ENCODE data around the gene WHAMM. TPM values are rescaled to one million over a fixed set of nuclear protein-coding genes. Genes with fewer than 3 reads are reported as not detected.

The WHAMM gene
- total RNA-seq, 4 donors from 2014 or later = 6.4 to 14.2 (median 8.8) TPM

DNA sequence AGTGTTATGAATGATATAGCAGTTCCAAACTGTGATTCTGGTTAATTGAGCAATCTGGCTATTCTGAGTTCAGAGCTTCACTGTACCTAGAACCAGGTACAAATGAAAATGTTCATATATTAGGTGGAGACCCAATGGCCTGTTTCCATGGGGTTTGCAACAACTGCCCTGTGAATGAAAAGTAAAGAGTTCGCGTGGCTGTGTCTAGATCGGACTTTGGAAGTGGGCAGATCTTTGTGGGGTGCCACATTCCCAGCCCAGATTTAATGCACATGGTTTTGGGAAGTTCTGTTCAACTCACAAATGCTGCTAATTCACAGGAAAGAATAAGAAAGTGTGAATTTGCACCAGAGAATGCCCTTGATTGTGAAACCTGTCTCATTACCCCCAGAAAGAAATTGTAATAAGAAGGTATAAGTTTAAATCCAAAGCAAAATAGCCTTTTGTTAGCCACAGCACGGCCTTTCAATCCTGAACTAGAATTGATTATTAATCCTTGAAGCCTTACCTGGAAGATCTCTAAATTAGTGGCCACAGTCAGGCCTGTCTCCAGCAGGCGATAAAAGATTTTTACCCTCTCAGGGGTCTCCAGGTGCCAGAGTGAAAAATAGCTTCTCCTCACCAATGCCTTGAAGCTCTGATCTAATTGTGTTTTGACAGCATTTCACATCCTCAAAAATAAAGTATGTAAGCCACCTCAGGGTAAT lies 22.6 kb downstream of the WHAMM start:
- Histone ChIP-seq H3K9me3 (no peaks in the 10 kb centered on the region), H3K4me3 (no peak overlapping the region), H3K4me1 (no peaks in the 10 kb centered on the region), H3K27me3 (no peaks in the 10 kb centered on the region), H3K27ac (no peak overlapping the region), H3K36me3 (peaks cover 0 to 92% (median 40%) of the 10 kb centered on the region in 4 donors)
- in situ Hi-C loops (cut with MboI; ENCODE audit: low pct_ligation_motif_present in 1 of 4, low pct_unique_long_range_greater_than_20kb in 1 of 4, low sequenced_read_pairs in 3 of 4) = loop anchor here in 1 of 4 donors (25.0 kb wide), 1 partner anchor 180 kb away; the partner anchor contains the start of gene C15orf40
- 91 to 100% methylated on average over 4 to 5 of the region's 5 CpGs for WGBS, 2 donors (ENCODE audit: low coverage in 1 of 2)
- DNase-seq = no peak
- TF ChIP-seq EP300 (IDR thresholded peaks at IDR 0.05; ENCODE audit: low read depth) (no peak), POLR2AphosphoS5 (IDR thresholded peaks at IDR 0.05) (no peak), POLR2A (IDR thresholded peaks at IDR 0.05) (no peak)
- TF ChIP-seq, protein P1, sequence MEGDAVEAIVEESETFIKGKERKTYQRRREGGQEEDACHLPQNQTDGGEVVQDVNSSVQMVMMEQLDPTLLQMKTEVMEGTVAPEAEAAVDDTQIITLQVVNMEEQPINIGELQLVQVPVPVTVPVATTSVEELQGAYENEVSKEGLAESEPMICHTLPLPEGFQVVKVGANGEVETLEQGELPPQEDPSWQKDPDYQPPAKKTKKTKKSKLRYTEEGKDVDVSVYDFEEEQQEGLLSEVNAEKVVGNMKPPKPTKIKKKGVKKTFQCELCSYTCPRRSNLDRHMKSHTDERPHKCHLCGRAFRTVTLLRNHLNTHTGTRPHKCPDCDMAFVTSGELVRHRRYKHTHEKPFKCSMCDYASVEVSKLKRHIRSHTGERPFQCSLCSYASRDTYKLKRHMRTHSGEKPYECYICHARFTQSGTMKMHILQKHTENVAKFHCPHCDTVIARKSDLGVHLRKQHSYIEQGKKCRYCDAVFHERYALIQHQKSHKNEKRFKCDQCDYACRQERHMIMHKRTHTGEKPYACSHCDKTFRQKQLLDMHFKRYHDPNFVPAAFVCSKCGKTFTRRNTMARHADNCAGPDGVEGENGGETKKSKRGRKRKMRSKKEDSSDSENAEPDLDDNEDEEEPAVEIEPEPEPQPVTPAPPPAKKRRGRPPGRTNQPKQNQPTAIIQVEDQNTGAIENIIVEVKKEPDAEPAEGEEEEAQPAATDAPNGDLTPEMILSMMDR (IDR thresholded peaks at IDR 0.05) = no peak
- intact Hi-C loops (cut with DNase I; ENCODE audit: low total_unique reads) = no loop called here

DNA sequence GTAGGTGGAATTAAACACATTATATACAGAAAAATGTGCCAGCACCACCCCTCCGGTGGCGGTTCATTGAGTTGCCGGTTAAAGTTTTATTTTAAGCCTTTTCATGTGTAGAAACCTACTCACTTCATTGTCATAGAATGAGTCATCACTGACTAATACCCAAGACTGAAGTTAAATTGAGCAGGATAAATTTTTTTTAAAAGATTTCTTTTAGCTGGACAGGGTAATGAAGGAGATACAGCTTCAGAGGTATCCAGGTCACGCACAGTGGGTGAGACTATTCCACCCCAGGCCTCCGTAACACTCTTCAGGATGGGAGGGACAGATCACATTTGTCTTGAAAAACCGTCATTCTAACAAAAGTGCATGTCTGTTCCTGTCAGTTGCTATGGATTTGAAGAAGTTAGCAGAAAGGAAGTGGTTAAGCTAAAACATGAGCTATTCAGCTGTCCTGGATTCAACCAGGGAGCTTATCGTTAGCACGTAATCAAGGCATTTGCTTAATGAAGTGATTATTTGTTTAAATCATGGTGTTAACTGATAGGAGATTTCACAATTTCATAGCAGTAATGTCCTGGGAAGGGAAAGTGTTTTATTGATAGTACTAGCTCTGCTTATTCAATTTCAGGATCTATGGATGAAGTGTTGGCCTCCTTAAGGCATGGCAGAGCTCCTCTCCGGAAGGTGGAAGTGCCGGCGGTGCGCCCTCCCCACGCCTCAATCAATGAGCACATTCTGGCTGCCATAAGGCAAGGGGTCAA lies 23.4 kb downstream of the WHAMM start:
- Histone ChIP-seq H3K36me3 (peaks cover 0 to 90% (median 37%) of the 10 kb centered on the region in 4 donors), H3K4me3 (no peak overlapping the region), H3K27ac (no peak overlapping the region), H3K4me1 (no peaks in the 10 kb centered on the region), H3K27me3 (no peaks in the 10 kb centered on the region), H3K9me3 (no peaks in the 10 kb centered on the region)
- WGBS, 2 donors (ENCODE audit: low coverage in 1 of 2) = 71 to 88% methylated on average over 8 to 13 of the region's 13 CpGs
- TF ChIP-seq EP300 (IDR thresholded peaks at IDR 0.05; ENCODE audit: low read depth) (no peak), POLR2AphosphoS5 (IDR thresholded peaks at IDR 0.05) (no peak), POLR2A (IDR thresholded peaks at IDR 0.05) (no peak)
- TF ChIP-seq, protein P1 (IDR thresholded peaks at IDR 0.05) = no peak
- intact Hi-C loops (cut with DNase I; ENCODE audit: low total_unique reads) = no loop called here
- in situ Hi-C loops (cut with MboI; ENCODE audit: low pct_ligation_motif_present in 1 of 4, low pct_unique_long_range_greater_than_20kb in 1 of 4, low sequenced_read_pairs in 3 of 4) = loop anchor here in 1 of 4 donors (25.0 kb wide), 1 partner anchor 180 kb away; the partner anchor contains the start of gene C15orf40
- DNase-seq = no peak

DNA sequence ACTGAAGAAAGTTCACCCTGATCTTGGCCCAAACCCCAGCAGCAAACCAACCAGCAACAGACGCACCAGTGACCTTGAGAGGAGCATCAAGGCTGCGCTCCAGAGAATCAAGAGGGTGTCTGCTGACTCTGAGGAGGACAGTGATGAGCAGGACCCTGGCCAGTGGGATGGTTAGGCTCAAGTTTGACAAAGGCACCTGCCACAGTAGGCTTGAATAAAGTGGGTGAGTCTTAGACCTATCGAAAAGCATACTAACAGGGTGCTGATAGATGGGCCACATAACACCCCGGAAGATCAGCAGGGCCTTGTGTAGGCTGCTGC lies 23.9 kb downstream of the WHAMM start:
- Histone ChIP-seq H3K4me1 (no peaks in the 10 kb centered on the region), H3K27ac (no peak overlapping the region), H3K9me3 (no peaks in the 10 kb centered on the region), H3K27me3 (no peaks in the 10 kb centered on the region), H3K36me3 (peaks cover 0 to 84% (median 34%) of the 10 kb centered on the region in 4 donors), H3K4me3 (no peak overlapping the region)
- no peak for DNase-seq
- TF ChIP-seq EP300 (IDR thresholded peaks at IDR 0.05; ENCODE audit: low read depth) (no peak), POLR2A (IDR thresholded peaks at IDR 0.05) (no peak), POLR2AphosphoS5 (IDR thresholded peaks at IDR 0.05) (no peak)
- TF ChIP-seq, protein P1 (IDR thresholded peaks at IDR 0.05) = no peak
- in situ Hi-C loops (cut with MboI; ENCODE audit: low pct_ligation_motif_present in 1 of 4, low pct_unique_long_range_greater_than_20kb in 1 of 4, low sequenced_read_pairs in 3 of 4) (loop anchor here in 1 of 4 donors (25.0 kb wide), 1 partner anchor 179 kb away; the partner anchor contains the start of gene C15orf40), intact Hi-C loops (cut with DNase I; ENCODE audit: low total_unique reads) (no loop called here)
- WGBS, 2 donors (ENCODE audit: low coverage in 1 of 2) = 95% methylated on average over 4 of the region's 4 CpGs; no CpG with 5 or more reads in 1 of the 2 donors

DNA sequence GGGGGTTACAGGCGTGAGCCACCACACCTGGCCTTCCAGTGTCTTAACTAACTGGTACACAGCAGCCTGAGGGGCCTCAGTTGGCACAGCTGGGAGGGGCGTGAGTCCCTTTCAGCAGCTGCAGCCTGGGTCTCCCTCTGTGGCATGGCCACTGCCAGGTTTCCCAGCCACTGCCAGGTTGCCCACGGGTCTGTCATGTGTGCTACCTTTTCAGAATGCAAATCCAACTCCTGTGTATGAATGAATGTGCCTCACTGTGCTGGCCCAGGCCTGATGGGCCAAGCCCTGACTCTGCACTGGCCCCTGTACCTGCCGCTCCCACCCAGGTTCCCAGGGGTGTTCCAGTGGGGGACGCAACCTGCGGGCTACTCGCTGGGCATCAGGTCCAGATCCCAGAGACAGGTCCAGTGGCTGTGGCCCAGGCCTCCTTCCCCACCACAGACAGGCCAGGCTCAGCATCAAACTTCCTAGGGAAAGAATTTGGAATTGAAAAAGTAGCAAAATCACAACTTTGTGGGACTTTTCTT lies 26.0 kb downstream of the WHAMM start:
- H3K27ac ChIP-seq = no peak overlapping the region
- 97 to 100% methylated on average over 2 to 7 of the region's 7 CpGs for WGBS, 2 donors (ENCODE audit: low coverage in 1 of 2)
- in situ Hi-C loops (cut with MboI; ENCODE audit: low pct_ligation_motif_present in 1 of 4, low pct_unique_long_range_greater_than_20kb in 1 of 4, low sequenced_read_pairs in 3 of 4) = loop anchor here in 1 of 4 donors (25.0 kb wide), 1 partner anchor 177 kb away; the partner anchor contains the start of gene C15orf40
- H3K36me3 ChIP-seq = peaks cover 0 to 65% (median 28%) of the 10 kb centered on the region in 4 donors
- TF ChIP-seq, protein P1 (IDR thresholded peaks at IDR 0.05) = no peak
- TF ChIP-seq POLR2AphosphoS5 (IDR thresholded peaks at IDR 0.05) = no peak
- TF ChIP-seq POLR2A (IDR thresholded peaks at IDR 0.05) = no peak
- TF ChIP-seq EP300 (IDR thresholded peaks at IDR 0.05; ENCODE audit: low read depth) = no peak
- DNase-seq = no peak
- no peaks in the 10 kb centered on the region for H3K4me1 ChIP-seq
- no peak overlapping the region for H3K4me3 ChIP-seq
- intact Hi-C loops (cut with DNase I; ENCODE audit: low total_unique reads) = no loop called here
- no peaks in the 10 kb centered on the region for H3K9me3 ChIP-seq
- H3K27me3 ChIP-seq = no peaks in the 10 kb centered on the region
